Measurements from ENCODE around the gene CALM3.

The CALM3 gene

GRCh38 chr19:46600384-46601317, 479 bp upstream of the CALM3 start:
- peak; percentile 98 for DNase-seq

GRCh38 chr19:46602392-46603194, 1.5 kb downstream of the CALM3 start:
- DNase-seq: peak; percentile 39

- peak; percentile 24 for DNase-seq
Measured at GRCh38 chr19:46603195-46603637, 2.1 kb downstream of the CALM3 start.

- no peak for DNase-seq
Measured at GRCh38 chr19:46603752-46604231, 2.7 kb downstream of the CALM3 start.

GRCh38 chr19:46604781-46605355, 3.7 kb downstream of the CALM3 start:
- no peak for DNase-seq

- no peak for DNase-seq
Measured at GRCh38 chr19:46605356-46605821, 4.3 kb downstream of the CALM3 start.

GRCh38 chr19:46606019-46606418, 4.9 kb downstream of the CALM3 start:
- DNase-seq: no peak

GRCh38 chr19:46606681-46607447, 5.7 kb downstream of the CALM3 start:
- no peak for DNase-seq

- no peak for DNase-seq
Measured at GRCh38 chr19:46607448-46607841, 6.3 kb downstream of the CALM3 start.

GRCh38 chr19:46608178-46608577, 7.0 kb downstream of the CALM3 start:
- DNase-seq: no peak

GRCh38 chr19:46608581-46609345, 7.6 kb downstream of the CALM3 start:
- DNase-seq: no peak

GRCh38 chr19:46609511-46610412, 8.6 kb downstream of the CALM3 start:
- no peak for DNase-seq

GRCh38 chr19:46610413-46610775, 9.3 kb downstream of the CALM3 start:
- DNase-seq: no peak

- no peak for DNase-seq
Measured at GRCh38 chr19:46610851-46611770, 10.0 kb downstream of the CALM3 start.

- no peak for DNase-seq
Measured at GRCh38 chr19:46611776-46612175, 10.6 kb downstream of the CALM3 start.

GRCh38 chr19:46613525-46613924, 12.4 kb downstream of the CALM3 start:
- no peak for DNase-seq

GRCh38 chr19:46614114-46614722, 13.1 kb downstream of the CALM3 start:
- DNase-seq: peak; percentile 74

- no peak for DNase-seq
Measured at GRCh38 chr19:46615966-46616365, 14.8 kb downstream of the CALM3 start.

Measured in hematopoietic multipotent progenitor cell treated with erythropoietin and hydrocortisone succinate and interleukin-3 and kit ligand, for 8 days (in vitro differentiated cells).